Measurements from ENCODE around the gene ALOX15.

GRCh38 chr17:4610656-4611055 is 30.8 kb downstream of the ALOX15 start:
- no peak for TF ChIP-seq POLR2A (IDR thresholded peaks at IDR 0.05; ENCODE audit: low read length)
- no peak for TF ChIP-seq GATA1 (IDR thresholded peaks at IDR 0.05; ENCODE audit: low read depth, low read length)

All from erythroblast (primary cell).